ENCODE measurements around the gene ZYG11B.

DNA sequence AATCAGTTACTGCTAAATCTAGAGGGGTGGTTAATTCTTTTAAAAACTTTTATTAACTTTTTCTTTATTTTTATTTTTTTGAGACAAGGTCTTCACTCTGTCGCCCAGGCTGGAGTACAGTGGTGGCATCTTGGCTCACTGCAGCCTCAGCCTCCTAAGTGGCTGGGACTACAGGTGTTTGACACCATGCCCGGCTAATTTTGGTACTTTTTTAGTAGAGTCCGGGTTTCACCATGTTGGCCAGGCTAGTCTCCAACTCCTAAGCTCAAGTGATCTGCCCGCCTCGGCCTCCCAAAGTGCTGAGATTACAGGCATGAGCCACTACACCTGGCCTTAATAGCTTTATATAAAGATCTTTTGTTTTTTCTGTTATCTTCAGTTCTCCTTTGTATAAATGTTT is 11.9 kb downstream of the ZYG11B start:
- TF ChIP-seq, protein P1, sequence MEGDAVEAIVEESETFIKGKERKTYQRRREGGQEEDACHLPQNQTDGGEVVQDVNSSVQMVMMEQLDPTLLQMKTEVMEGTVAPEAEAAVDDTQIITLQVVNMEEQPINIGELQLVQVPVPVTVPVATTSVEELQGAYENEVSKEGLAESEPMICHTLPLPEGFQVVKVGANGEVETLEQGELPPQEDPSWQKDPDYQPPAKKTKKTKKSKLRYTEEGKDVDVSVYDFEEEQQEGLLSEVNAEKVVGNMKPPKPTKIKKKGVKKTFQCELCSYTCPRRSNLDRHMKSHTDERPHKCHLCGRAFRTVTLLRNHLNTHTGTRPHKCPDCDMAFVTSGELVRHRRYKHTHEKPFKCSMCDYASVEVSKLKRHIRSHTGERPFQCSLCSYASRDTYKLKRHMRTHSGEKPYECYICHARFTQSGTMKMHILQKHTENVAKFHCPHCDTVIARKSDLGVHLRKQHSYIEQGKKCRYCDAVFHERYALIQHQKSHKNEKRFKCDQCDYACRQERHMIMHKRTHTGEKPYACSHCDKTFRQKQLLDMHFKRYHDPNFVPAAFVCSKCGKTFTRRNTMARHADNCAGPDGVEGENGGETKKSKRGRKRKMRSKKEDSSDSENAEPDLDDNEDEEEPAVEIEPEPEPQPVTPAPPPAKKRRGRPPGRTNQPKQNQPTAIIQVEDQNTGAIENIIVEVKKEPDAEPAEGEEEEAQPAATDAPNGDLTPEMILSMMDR (IDR thresholded peaks at IDR 0.05): no peak
- TF ChIP-seq POLR2A (IDR thresholded peaks at IDR 0.05) (no peak), POLR2AphosphoS5 (IDR thresholded peaks at IDR 0.05) (no peak)

All from breast epithelium (tissue), 3 donors.